Tibial artery (tissue), 4 donors: ENCODE measurements around the gene HMGB4.

Experiments
- DNase-seq, 2 donors: peaks; one replicate each; pipeline ENCODE4 v3.0.0-alpha.2; 2019
- H3K27ac ChIP-seq, 2 donors: fragments of 200-600 bp; sonication (generic) in 1 of 2; 1 replicate in 1 of 2; 2 replicates in 1 of 2; pipeline ENCODE4 v1.5.1; 2018 to 2019; ENCODE audit warnings: mild to moderate bottlenecking in 1 of 2
- H3K27me3 ChIP-seq, 2 donors: fragments of 200-600 bp; sonication (generic) in 1 of 2; one replicate each; pipeline versions ENCODE4 v1.5.1 to v1.6.0; 2016 to 2019
- H3K36me3 ChIP-seq, 3 donors: fragments of 200-600 bp; sonication (generic) in 2 of 3; one replicate each; pipeline ENCODE4 v1.5.1; 2016 to 2019; ENCODE audit warnings: mild to moderate bottlenecking in 2 of 3
- H3K4me1 ChIP-seq, 4 donors: fragments of 200-600 bp; sonication (generic) in 2 of 4; 1 replicate in 3 of 4; 2 replicates in 1 of 4; pipeline ENCODE4 v1.5.1; 2016 to 2019
- H3K4me3 ChIP-seq, 2 donors: fragments of 200-600 bp; sonication (generic) in 1 of 2; 1 replicate in 1 of 2; 2 replicates in 1 of 2; pipeline ENCODE4 v1.5.1; 2018 to 2019; ENCODE audit warnings: mild to moderate bottlenecking in 2 of 2
- H3K9me3 ChIP-seq, 3 donors: fragments of 200-600 bp; sonication (generic) in 1 of 3; one replicate each; pipeline ENCODE4 v1.5.1; 2016 to 2019
- intact Hi-C: fragments of 100-400 bp; cut with DNase I; formaldehyde crosslinking; loops from one replicate; pipeline ENCODE4 v1.15.0; 2023; ENCODE audit warnings: low total_unique reads
- TF ChIP-seq, protein P1 (sequence below), 2 experiments: fragments of 200-600 bp in 1 of 2; fragments of 450-650 bp in 1 of 2; IDR thresholded peaks; one replicate each; pipeline ENCODE4 v1.5.1; 2017 to 2019; ENCODE audit warnings: antibody characterized with exemption in 2 of 2, mild to moderate bottlenecking in 1 of 2, moderate library complexity in 1 of 2

Gene HMGB4

DNA sequence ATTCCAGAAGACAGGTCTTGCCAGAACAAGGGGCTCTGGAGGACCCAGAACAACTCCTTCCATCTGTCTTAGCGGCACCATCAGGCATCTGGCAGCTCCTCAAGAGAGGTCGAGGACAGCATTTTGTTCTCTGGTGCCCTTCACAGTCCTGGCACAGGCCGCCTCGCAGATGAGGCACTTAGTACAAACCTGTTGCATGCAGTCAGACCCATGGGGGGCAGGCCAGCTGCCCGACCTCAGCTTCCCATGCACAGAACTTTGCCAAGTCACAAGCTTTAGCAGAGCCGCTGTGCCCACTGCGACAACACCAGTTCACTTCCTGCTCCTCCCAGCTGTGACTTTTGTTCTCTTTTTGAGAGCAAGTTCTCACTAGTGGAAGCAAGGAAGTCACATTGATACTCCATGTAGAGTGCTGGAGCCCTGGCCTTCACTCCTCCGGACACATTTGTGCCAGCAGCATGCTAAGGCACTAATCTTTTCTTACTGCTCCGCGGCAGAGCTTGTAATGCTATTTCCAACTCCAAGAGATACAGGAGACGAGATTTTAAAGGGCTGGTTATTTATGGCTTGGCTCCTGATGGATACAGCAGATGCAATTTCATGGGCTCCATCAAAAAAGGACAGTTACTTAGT lies 44.6 kb downstream of the HMGB4 start:
- Histone ChIP-seq H3K4me1 (peaks cover 0 to 1% (median under 1%) of the 10 kb centered on the region in 4 donors), H3K27ac (no peak overlapping the region), H3K27me3 (no peaks in the 10 kb centered on the region), H3K9me3 (no peaks in the 10 kb centered on the region), H3K36me3 (no peaks in the 10 kb centered on the region), H3K4me3 (no peak overlapping the region)
- intact Hi-C loops, result no loop called here
- TF ChIP-seq, protein P1, sequence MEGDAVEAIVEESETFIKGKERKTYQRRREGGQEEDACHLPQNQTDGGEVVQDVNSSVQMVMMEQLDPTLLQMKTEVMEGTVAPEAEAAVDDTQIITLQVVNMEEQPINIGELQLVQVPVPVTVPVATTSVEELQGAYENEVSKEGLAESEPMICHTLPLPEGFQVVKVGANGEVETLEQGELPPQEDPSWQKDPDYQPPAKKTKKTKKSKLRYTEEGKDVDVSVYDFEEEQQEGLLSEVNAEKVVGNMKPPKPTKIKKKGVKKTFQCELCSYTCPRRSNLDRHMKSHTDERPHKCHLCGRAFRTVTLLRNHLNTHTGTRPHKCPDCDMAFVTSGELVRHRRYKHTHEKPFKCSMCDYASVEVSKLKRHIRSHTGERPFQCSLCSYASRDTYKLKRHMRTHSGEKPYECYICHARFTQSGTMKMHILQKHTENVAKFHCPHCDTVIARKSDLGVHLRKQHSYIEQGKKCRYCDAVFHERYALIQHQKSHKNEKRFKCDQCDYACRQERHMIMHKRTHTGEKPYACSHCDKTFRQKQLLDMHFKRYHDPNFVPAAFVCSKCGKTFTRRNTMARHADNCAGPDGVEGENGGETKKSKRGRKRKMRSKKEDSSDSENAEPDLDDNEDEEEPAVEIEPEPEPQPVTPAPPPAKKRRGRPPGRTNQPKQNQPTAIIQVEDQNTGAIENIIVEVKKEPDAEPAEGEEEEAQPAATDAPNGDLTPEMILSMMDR (IDR thresholded peaks at IDR 0.05), result no peak
- DNase-seq, result no peak
